Measurements from ENCODE around the gene ITGB2.

GRCh38 chr21:44947111-44947929 lies 26.6 kb upstream of the ITGB2 start:
- TF ChIP-seq, protein P1, sequence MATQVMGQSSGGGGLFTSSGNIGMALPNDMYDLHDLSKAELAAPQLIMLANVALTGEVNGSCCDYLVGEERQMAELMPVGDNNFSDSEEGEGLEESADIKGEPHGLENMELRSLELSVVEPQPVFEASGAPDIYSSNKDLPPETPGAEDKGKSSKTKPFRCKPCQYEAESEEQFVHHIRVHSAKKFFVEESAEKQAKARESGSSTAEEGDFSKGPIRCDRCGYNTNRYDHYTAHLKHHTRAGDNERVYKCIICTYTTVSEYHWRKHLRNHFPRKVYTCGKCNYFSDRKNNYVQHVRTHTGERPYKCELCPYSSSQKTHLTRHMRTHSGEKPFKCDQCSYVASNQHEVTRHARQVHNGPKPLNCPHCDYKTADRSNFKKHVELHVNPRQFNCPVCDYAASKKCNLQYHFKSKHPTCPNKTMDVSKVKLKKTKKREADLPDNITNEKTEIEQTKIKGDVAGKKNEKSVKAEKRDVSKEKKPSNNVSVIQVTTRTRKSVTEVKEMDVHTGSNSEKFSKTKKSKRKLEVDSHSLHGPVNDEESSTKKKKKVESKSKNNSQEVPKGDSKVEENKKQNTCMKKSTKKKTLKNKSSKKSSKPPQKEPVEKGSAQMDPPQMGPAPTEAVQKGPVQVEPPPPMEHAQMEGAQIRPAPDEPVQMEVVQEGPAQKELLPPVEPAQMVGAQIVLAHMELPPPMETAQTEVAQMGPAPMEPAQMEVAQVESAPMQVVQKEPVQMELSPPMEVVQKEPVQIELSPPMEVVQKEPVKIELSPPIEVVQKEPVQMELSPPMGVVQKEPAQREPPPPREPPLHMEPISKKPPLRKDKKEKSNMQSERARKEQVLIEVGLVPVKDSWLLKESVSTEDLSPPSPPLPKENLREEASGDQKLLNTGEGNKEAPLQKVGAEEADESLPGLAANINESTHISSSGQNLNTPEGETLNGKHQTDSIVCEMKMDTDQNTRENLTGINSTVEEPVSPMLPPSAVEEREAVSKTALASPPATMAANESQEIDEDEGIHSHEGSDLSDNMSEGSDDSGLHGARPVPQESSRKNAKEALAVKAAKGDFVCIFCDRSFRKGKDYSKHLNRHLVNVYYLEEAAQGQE (IDR thresholded peaks at IDR 0.05; ENCODE audit: low read depth), result no peak
- TF ChIP-seq, protein P2, sequence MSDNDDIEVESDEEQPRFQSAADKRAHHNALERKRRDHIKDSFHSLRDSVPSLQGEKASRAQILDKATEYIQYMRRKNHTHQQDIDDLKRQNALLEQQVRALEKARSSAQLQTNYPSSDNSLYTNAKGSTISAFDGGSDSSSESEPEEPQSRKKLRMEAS (IDR thresholded peaks at IDR 0.05), result no peak
- TF ChIP-seq TCF12 (IDR thresholded peaks at IDR 0.05; ENCODE audit: low read depth) (no peak), RAD21 (IDR thresholded peaks at IDR 0.05; ENCODE audit: low read depth) (no peak), YY1 (IDR thresholded peaks at IDR 0.05; ENCODE audit: low read depth) (no peak), TEAD4 (IDR thresholded peaks at IDR 0.05) (no peak), EGR1 (IDR thresholded peaks at IDR 0.05) (no peak), USF1 (IDR thresholded peaks at IDR 0.05) (no peak), TAF1 (IDR thresholded peaks at IDR 0.05; ENCODE audit: low read depth) (no peak), EP300 (IDR thresholded peaks at IDR 0.05; ENCODE audit: borderline replicate concordance) (no peak), CREB1 (IDR thresholded peaks at IDR 0.05; ENCODE audit: low read depth) (no peak), CEBPB (IDR thresholded peaks at IDR 0.05) (no peak), FOXM1 (IDR thresholded peaks at IDR 0.05; ENCODE audit: borderline replicate concordance, low read depth) (no peak)

Data from Ishikawa (cell line).